ENCODE measurements around the gene ENAH.

ENAH gene

DNA sequence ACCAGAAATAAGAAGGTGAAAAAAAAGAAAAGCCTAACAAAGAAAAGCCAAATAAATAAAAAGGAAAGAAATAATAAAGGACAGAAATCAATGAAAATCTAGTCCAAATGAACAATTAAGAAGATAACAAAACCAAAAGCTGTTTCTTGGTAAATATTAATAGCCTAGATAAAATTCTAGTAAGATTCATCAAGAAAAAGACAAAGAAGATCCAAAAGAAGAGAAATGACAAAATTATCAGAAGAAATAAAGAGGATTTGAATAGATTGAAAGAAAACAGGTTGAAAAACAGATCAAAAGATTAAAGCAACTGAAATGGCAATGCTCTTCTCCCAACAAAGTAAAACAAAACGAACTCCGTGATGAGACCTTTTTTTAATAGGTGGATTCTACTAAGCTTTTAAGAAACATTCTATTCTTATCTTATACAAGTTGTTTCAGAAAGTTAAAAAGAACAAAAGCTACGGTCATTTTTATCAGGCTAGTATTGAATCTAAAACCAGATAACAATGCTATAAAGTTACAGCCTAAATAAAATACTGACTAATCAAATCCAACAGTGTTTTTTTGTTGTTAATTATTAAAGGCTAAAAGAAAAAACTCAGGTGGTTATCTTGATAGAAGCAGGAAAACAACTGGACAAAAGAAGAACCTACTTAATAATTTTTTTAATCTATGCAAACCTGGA is 50.9 kb downstream of the ENAH start:
- no peak for DNase-seq

DNA sequence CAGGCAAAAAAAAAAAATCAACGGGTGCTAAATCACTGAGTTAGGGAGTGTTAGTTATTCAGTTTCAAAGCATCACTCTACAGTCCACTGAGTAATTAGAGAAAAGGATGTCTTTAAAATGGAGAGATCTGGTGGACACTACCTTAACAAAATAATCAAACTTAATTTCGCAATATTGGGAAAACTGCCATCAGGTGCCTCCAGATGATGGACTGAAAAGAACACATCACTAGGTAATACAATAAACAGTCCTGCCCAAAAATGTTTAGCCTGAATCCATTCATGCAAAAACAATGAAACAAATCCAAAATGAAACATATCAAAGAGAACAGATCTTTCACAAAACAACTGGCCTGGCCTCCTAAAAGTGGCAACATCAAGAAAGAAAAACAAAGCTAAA is 54.1 kb downstream of the ENAH start:
- DNase-seq, result no peak

DNA sequence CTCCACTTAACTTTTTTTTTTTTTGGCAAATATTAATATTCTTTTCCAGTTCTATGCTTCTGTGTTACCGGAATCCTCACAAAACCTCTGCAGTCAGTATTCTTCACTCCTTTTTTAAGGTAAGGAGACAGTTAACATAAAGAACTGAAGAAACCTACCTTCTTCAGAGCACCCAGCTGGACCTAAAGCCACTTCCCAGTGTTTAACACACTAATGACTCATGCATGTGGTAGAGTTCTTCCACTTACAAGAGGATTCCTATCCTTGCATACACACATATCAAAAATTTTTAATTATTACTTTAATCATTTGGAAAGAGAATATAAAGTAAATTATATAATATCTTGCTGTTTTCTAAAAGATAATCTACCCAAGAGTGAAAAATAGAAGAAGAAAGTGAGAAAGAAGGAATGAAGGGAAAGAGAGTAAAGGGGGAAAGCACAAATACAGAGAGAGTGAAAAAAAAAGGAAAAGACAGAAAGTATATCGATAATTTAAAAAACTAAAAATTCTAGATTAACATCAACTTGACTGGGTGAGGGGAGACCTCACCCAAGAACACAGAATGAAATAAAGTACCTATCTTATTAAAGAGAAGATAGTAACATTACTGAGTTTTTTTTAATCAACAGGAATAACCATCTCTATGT is 54.9 kb downstream of the ENAH start:
- peak; percentile 21 for DNase-seq

DNA sequence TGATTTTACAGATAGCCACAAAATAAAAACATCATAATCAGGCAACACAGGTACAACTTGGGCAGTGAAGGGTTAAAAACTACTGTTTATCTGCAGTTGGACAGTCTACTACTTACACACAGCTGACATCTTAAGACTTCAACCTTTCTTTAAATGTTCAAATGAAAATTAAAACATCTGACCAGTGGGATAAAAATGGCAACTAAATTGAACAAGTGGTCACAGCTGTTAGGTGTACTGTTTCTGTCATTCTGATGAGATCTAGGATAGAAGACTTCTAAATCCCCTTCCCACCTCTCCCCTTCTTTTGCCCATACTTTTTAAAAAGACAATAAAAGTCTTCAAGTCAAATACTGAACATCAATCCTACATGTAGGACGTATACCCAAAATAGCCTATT is 56.2 kb downstream of the ENAH start:
- DNase-seq, result no peak

GRCh38 chr1:225595974-225596551 is 56.9 kb downstream of the ENAH start:
- DNase-seq, result no peak

- no peak for DNase-seq
Measured at GRCh38 chr1:225595452-225595851, 57.5 kb downstream of the ENAH start.

GRCh38 chr1:225593414-225593813 is 59.5 kb downstream of the ENAH start:
- DNase-seq, result no peak

GRCh38 chr1:225592362-225593025 is 60.4 kb downstream of the ENAH start:
- no peak for DNase-seq

DNA sequence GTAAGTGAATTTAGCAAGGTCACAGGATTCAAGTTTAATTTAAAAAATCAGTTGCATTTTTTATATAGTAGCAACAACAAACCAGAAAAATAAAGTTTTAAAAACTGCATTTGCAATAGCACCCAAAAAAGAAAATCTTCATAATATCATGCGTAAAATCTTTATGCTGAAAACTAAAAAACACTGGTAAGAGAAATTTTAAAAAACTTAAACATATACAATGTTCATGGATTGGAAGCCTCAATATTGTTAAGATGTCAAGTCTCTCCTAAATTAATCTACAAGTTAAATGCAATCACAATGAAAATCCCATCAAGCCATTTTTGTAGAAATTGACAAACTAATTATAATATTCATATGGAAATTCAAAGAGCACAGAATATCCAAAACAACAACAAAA is 65.6 kb downstream of the ENAH start:
- no peak for DNase-seq

DNA sequence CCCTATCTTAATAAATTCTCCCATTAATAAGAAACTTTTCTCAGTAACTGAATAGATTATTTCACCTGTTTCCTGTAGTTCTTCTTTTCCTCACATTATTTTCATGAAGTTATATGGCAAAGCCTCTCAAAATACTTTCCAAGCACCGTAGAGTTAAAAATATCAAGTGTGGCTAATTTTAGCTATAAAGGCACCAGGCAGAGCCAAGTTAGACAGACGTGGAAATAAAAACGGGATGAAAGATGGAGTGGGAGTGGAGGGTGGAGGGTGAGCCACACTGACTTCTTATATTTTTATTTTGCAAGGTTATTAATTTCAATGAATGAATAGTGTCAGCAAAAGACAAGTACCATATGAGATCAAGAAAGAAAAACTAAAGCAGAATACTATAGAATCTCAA is 71.7 kb downstream of the ENAH start:
- DNase-seq, result no peak

DNA sequence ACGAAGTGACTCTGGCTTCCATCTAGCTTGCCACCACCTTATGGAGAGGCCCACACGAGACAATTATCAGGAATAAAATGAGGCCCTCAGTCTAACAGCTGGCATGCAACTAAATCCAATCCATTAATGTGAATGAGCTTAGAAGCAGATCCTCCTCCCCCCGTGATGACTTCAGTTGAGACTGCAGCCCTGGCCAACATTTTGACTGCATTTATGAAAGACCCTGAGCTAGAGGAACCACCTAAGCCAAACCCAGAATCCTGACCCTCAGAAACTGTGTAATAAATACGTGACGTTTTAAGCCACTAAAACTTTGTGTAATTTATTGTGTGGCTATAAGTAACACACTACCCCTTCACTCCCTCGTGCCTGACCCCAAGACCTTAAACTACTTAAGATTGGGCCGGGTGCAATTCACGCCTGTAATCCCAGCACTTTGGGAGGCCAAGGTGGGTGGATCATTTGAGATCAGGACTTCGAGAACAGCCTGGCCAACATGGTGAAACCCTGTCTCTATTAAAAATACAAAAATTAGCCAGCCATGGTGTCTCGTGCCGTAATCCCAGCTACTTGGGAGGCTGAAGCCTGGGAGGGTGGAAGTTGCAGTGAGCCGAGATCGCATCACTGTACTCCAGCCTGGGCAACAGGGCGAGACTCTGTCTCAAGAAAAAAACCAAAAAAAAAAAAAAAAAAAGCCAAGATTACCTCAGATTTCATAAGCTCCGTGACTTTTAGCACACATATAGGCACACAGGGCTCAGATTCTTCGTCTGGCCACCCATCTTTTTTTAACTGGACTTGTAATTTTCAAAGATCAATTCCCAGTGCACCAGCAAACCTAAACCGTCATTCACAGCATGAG is 72.5 kb downstream of the ENAH start:
- no peak for DNase-seq

DNA sequence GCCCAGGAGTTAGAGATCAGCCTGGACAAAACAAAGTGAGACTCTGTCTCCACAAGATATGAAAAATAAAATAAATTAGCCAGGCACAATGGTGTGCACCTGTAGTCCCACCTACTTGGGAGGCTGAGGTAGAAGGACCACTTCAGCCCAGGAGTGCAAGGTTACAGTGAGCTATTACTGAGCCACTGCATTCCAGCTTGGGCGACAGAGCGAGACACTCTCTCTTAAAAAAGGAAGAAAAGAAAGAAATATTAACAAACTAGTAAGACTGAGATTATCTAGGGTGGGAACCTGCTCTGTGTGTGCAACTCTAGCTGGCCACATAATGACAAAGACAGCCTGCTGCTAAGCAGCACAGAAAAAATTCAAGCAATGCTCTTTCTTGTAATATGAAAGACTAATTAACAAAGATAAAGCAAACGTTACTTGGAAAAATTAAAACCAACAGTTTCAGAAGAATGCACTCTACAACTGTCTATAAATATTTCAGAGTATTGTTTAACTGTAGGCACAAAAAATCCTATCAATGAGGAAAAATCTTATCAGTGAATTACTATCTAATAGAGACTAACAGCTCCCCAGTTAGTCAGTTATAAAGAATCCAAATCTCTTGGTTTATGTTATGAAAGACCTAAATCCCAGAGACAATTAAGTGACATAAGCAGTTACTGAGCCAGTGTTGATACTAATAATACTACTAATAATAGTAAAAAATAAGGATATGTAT is 74.5 kb downstream of the ENAH start:
- no peak for DNase-seq

GRCh38 chr1:225577241-225577640 is 75.7 kb downstream of the ENAH start:
- DNase-seq, result no peak

GRCh38 chr1:225573216-225573615 is 79.7 kb downstream of the ENAH start:
- no peak for DNase-seq

DNA sequence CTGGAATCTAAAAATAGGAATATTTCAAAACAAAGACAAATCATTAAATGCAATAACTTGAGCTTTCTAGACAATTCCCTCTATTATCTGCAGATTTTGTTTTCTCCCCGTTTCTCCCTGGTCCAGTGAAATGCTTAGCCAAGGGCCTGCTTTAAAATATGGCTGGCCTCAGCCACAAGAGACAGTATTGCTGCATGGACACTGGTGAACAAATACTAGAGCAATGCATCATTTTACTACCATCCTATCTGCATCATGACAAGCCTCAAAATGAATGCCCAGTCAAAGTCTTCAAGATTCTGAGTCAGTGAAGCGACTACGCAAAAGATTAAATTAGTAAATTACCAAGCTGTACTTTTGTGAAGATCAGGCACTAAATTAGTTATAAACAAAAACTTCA is 80.5 kb downstream of the ENAH start:
- peak; percentile 14 for DNase-seq

- no peak for DNase-seq
Measured at GRCh38 chr1:225567789-225568188, 85.1 kb downstream of the ENAH start.

GRCh38 chr1:225565847-225566246 is 87.1 kb downstream of the ENAH start:
- DNase-seq, result no peak

DNA sequence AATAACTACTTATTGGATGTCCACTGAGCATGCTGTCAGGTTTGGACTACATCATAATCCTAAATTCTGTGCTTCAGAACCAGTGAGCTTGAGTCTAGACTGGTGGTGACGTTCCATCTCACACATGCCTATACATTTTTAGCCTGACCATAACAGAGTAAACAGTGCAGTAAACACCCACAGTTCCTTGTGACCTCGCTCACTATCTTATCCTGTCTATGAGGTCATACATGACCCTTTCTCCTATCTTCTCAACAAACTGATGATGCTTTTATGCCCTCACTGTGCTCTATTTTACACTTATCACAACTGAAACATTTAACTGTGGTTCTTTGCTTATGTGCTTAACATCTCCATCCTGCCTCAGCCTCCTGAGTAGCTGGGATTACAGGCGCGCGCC is 91.2 kb downstream of the ENAH start:
- DNase-seq, result no peak

DNA sequence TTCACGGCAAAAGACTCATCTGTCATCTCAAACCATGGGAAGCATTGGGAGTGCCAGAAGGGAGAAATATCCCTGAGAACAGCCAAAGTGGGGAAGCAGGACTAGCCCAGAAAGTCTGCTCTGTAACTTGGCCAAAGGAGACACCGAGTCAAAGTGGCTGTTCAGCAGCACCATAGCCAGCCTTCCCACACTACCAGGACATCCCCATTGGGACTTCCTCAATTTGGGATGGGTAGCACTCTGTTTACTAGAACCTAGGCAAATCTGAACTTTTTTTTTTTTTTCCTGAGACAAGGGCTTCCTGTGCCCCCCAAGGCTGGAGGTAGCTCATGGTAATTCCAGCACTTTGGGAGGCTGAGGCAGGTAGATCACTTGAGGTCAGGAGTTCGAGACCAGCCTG is 93.0 kb downstream of the ENAH start:
- no peak for DNase-seq

DNA sequence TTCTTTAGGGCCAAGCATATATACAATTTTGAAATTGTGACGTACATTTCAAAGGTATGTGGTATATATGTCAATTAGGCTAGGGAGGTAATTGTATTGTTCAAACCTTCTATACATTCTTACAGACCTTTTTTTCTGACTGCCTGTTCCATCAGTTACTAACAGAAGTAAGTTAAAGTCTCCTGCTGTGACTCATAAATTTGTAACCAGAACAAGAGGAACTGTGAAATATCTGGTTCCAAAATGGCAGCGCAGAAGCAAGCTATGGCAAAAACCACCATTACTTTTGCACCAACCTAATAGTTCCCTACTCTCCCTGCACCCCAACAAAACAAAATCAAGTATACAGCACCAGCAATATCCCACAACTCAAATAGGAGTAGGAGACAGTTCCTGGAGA is 93.6 kb downstream of the ENAH start:
- DNase-seq, result no peak

- DNase-seq, result no peak
Measured at GRCh38 chr1:225556694-225557093, 96.2 kb downstream of the ENAH start.

DNA sequence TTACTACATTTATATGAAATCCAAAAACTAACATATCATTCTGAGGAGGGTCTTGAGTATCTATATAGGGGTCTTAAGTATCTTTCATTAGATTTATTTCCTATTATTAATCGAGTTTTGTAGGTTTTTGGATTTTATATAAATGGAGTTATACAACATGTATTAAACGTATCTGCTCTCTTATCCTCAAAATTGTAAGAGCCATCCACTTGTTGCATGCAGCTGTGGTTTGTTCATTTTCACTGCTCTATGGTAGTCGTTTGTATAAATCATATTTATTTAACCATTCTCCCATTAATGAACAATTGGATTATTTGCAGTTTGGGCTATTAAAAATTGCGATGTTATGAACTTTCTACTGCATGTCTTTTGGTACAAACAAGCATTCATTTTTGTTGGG is 97.1 kb downstream of the ENAH start:
- no peak for DNase-seq

All from DMS53 (cell line).